GM23338 (cell line): ENCODE measurements around the gene KCNF1. TPM values are rescaled to one million over a fixed set of nuclear protein-coding genes. Genes with fewer than 3 reads are reported as not detected.

Experiments
- ATAC-seq: fragments of 200-7000 bp; cut with Tn5 transposase; 3 replicates; pipeline ENCODE4 v1.9.1; 2020
- DNase-seq: peaks from one replicate; pipeline ENCODE4 v3.0.0-alpha.2; 2015; ENCODE audit warnings: low spot score
- H2AFZ ChIP-seq: fragments of 200-600 bp; sonication (generic); 2 replicates; pipeline ENCODE4 v1.8.0; 2016; ENCODE audit warnings: antibody characterized with exemption, mild to moderate bottlenecking, moderate library complexity
- H3F3A ChIP-seq: fragments of 200-600 bp; sonication (generic); replicated peaks from 2 replicates; pipeline ENCODE4 v1.8.0; 2017; ENCODE audit warnings: antibody characterized with exemption, mixed run types, low read depth
- H3K27ac ChIP-seq: fragments of 200-600 bp; sonication (generic); 2 replicates; pipeline ENCODE4 v1.6.1; 2016; ENCODE audit warnings: low read depth
- H3K27me3 ChIP-seq: fragments of 200-600 bp; sonication (generic); 2 replicates; pipeline ENCODE4 v1.8.0; 2016; ENCODE audit warnings: mild to moderate bottlenecking, mixed run types, moderate library complexity; ENCODE audit not compliant: insufficient read depth
- H3K36me3 ChIP-seq: fragments of 200-600 bp; sonication (generic); 2 replicates; pipeline ENCODE4 v1.8.0; 2016; ENCODE audit warnings: mild to moderate bottlenecking; ENCODE audit not compliant: insufficient read depth
- H3K4me1 ChIP-seq: fragments of 200-600 bp; sonication (generic); 2 replicates; pipeline ENCODE4 v1.8.0; 2016; ENCODE audit warnings: mild to moderate bottlenecking, moderate library complexity; ENCODE audit not compliant: insufficient read depth
- H3K4me2 ChIP-seq: fragments of 200-600 bp; sonication (generic); 2 replicates; pipeline ENCODE4 v1.7.1; 2017; ENCODE audit warnings: mixed run types
- H3K4me3 ChIP-seq: fragments of 200-600 bp; sonication (generic); 2 replicates; pipeline ENCODE4 v1.6.1; 2016; ENCODE audit warnings: mixed run types
- H3K79me2 ChIP-seq: fragments of 200-600 bp; sonication (generic); replicated peaks from 2 replicates; pipeline ENCODE4 v1.8.0; 2017; ENCODE audit warnings: mild to moderate bottlenecking; ENCODE audit not compliant: insufficient read depth
- H3K9me2 ChIP-seq: fragments of 200-600 bp; sonication (generic); 2 replicates; pipeline ENCODE4 v1.8.0; 2017; ENCODE audit not compliant: insufficient read depth
- H4K20me1 ChIP-seq: fragments of 200-600 bp; sonication (generic); replicated peaks from 2 replicates; pipeline ENCODE4 v1.8.0; 2017; ENCODE audit warnings: mild to moderate bottlenecking; ENCODE audit not compliant: insufficient read depth
- H3K27ac Mint-ChIP-seq: 2 replicates; pipeline ENCODE4 v1.8.0; 2020; ENCODE audit warnings: inconsistent platforms, mild to moderate bottlenecking, moderate library complexity, mixed read lengths
- H3K27me3 Mint-ChIP-seq: 3 replicates; pipeline ENCODE4 v1.8.0; 2022; ENCODE audit warnings: low read depth, mild to moderate bottlenecking, moderate library complexity, mixed read lengths, inconsistent platforms; ENCODE audit not compliant: insufficient read depth, poor library complexity
- H3K36me3 Mint-ChIP-seq: 3 replicates; pipeline ENCODE4 v1.8.0; 2021; ENCODE audit warnings: low read depth, mild to moderate bottlenecking, inconsistent platforms, moderate library complexity, mixed read lengths
- H3K4me1 Mint-ChIP-seq: 3 replicates; pipeline ENCODE4 v1.8.0; 2020; ENCODE audit warnings: mild to moderate bottlenecking, inconsistent platforms, mixed read lengths
- H3K4me3 Mint-ChIP-seq: 3 replicates; pipeline ENCODE4 v1.8.0; 2021; ENCODE audit warnings: moderate library complexity, mild to moderate bottlenecking, inconsistent platforms, mixed read lengths
- H3K9me3 Mint-ChIP-seq: 3 replicates; pipeline ENCODE4 v1.8.0; 2020; ENCODE audit warnings: moderate library complexity, mild to moderate bottlenecking, inconsistent platforms, mixed read lengths
- EZH2phosphoT487 ChIP-seq: fragments of 200-600 bp; sonication (generic); IDR thresholded peaks from one replicate; pipeline ENCODE4 v1.8.1; 2018; ENCODE audit warnings: antibody characterized with exemption; ENCODE audit not compliant: unreplicated experiment
- JUNB ChIP-seq: IDR thresholded peaks from one replicate; pipeline ENCODE4 v1.6.1; 2016; ENCODE audit warnings: antibody characterized with exemption; ENCODE audit not compliant: unreplicated experiment
- NANOG ChIP-seq: IDR thresholded peaks from 2 replicates; pipeline ENCODE4 v1.6.1; 2016; ENCODE audit warnings: antibody characterized with exemption, borderline replicate concordance
- POLR2AphosphoS5 ChIP-seq: IDR thresholded peaks from 2 replicates; pipeline ENCODE4 v1.6.1; 2016; ENCODE audit warnings: antibody characterized with exemption, low read depth
- ZNF114 ChIP-seq: fragments of 250-450 bp; sonication (Bioruptor Pico); IDR thresholded peaks from 2 replicates; pipeline ENCODE4 v1.5.0; 2020; ENCODE audit warnings: mild to moderate bottlenecking, moderate library complexity
- polyA plus RNA-seq: library from polyadenylated mRNA; unstranded; fragments of >200 nt; fragmentation: Nextera tagmentation; extraction: Ambion mirVana; gene quantifications from 2 replicates; pipeline ENCODE4 v1.2.1, GENCODE V29; 2016
- total RNA-seq: library from RNA; depleted of rRNA; stranded (reverse); fragments of >200 nt; shearing (Covaris generic); gene quantifications from 2 replicates; pipeline ENCODE4 v1.2.3, GENCODE V29; 2014
- TF ChIP-seq, protein P1 (sequence below), 2 experiments: fragments of 200-600 bp in 1 of 2; sonication (generic) in 1 of 2; conservative IDR thresholded peaks; 2 replicates each; pipeline versions ENCODE4 v1.5.1 to v1.6.1; 2016 to 2017; ENCODE audit warnings: antibody characterized with exemption in 2 of 2, low read depth in 2 of 2, mild to moderate bottlenecking in 2 of 2, moderate library complexity in 1 of 2
- TF ChIP-seq, protein P2 (sequence below): IDR thresholded peaks from 2 replicates; pipeline ENCODE4 v1.6.1; 2016; ENCODE audit warnings: antibody characterized with exemption

Gene KCNF1
- total and polyA plus RNA-seq, 2 experiments from 2014 or later = 0.11 to 1.5 TPM

DNA sequence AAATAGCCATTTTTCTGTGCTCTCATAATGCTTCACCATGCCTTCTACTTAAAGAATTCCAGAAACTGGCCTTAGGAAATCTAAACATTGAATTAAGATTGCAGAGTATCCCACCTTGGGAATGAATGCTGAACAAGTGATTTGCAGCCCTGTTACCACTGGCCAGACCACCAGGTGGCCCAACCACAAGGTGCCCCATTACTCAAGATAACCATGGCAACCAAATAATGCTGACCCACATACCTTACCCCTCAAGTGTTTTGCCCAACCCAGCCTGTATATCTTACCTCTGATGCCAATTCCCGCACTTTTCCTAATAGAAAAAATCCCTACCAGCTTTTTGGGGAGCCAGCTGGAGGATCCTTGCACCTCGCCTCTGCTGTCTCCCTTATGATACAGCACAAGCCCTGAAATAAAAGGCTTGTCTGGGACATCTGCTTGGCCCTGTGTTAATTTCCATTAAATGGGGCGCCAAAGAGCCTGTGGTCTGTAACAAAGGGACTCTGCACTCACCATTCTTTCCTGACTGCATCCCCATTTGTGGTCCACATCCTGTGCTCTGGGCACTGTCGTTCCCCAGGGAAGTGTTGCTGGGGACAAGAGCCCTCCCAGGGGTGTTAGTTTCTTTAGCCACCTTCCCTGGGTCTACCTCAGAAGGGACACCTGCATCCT is 17.3 kb upstream of the KCNF1 start:
- DNase-seq = peak; percentile 71
- H3K4me1 ChIP-seq = peaks cover 4% of the 10 kb centered on the region; the same call in 1 of the 2 replicates
- H3K27me3 Mint-ChIP-seq = no peaks in the 10 kb centered on the region
- no peaks in the 10 kb centered on the region; the same call in 2 of the 3 replicates for H3K9me3 Mint-ChIP-seq
- H2AFZ ChIP-seq = peak overlapping the region; percentile 83; the same call in 1 of the 2 replicates
- no peaks in the 10 kb centered on the region; the same call in 2 of the 3 replicates for H3K36me3 Mint-ChIP-seq
- H3K4me3 Mint-ChIP-seq = no peak overlapping the region
- no peaks in the 10 kb centered on the region for H4K20me1 ChIP-seq
- no peaks in the 10 kb centered on the region for H3K79me2 ChIP-seq
- no peak overlapping the region for H3K27ac ChIP-seq
- H3K4me1 Mint-ChIP-seq = peaks cover 11% of the 10 kb centered on the region
- no peak overlapping the region for H3K4me3 ChIP-seq
- ATAC-seq = peak; percentile 87
- no peaks in the 10 kb centered on the region for H3K9me2 ChIP-seq
- H3K4me2 ChIP-seq = no peak overlapping the region
- no peak overlapping the region for H3K27ac Mint-ChIP-seq
- no peaks in the 10 kb centered on the region for H3K27me3 ChIP-seq
- H3K36me3 ChIP-seq = no peaks in the 10 kb centered on the region
- H3F3A ChIP-seq = no peaks in the 10 kb centered on the region
- TF ChIP-seq JUNB (no peak), POLR2AphosphoS5 (no peak), ZNF114 (CRISPR knock-in tag) (no peak), EZH2phosphoT487 (no peak), NANOG (no peak)
- TF ChIP-seq, protein P1, sequence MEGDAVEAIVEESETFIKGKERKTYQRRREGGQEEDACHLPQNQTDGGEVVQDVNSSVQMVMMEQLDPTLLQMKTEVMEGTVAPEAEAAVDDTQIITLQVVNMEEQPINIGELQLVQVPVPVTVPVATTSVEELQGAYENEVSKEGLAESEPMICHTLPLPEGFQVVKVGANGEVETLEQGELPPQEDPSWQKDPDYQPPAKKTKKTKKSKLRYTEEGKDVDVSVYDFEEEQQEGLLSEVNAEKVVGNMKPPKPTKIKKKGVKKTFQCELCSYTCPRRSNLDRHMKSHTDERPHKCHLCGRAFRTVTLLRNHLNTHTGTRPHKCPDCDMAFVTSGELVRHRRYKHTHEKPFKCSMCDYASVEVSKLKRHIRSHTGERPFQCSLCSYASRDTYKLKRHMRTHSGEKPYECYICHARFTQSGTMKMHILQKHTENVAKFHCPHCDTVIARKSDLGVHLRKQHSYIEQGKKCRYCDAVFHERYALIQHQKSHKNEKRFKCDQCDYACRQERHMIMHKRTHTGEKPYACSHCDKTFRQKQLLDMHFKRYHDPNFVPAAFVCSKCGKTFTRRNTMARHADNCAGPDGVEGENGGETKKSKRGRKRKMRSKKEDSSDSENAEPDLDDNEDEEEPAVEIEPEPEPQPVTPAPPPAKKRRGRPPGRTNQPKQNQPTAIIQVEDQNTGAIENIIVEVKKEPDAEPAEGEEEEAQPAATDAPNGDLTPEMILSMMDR (conservative IDR thresholded peaks at IDR 0.05; ENCODE audit: low read depth in 2 of 2) = peak; percentile 46 to 48
- TF ChIP-seq, protein P2, sequence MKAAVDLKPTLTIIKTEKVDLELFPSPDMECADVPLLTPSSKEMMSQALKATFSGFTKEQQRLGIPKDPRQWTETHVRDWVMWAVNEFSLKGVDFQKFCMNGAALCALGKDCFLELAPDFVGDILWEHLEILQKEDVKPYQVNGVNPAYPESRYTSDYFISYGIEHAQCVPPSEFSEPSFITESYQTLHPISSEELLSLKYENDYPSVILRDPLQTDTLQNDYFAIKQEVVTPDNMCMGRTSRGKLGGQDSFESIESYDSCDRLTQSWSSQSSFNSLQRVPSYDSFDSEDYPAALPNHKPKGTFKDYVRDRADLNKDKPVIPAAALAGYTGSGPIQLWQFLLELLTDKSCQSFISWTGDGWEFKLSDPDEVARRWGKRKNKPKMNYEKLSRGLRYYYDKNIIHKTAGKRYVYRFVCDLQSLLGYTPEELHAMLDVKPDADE = no peak

DNA sequence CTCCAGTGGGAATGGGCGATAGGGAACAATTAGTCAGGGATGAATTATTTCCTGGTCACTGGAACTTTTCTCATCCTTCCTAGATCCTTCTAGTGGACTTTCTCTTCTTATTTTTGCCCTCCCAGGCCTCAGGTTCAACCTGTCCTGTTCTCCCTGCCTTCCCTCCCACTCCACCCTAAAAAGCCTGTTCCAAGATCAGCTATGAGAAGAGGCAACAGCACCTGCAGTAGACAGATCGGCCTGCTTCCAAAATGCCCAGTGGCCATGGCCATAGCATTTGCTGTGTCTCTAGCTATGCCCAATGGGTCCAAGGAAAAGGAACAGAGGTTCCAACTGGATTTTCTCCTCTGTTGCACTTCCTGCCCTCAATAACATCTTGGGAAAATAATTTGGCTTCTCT is 16.5 kb upstream of the KCNF1 start:
- Histone ChIP-seq H3K4me1 (peaks cover 4% of the 10 kb centered on the region; the same call in 1 of the 2 replicates), H3K4me3 (no peak overlapping the region), H3K9me2 (no peaks in the 10 kb centered on the region), H3K79me2 (no peaks in the 10 kb centered on the region), H3K27ac (no peak overlapping the region), H4K20me1 (no peaks in the 10 kb centered on the region), H2AFZ (no peak overlapping the region), H3K27me3 (no peaks in the 10 kb centered on the region), H3F3A (no peaks in the 10 kb centered on the region), H3K4me2 (no peak overlapping the region), H3K36me3 (no peaks in the 10 kb centered on the region)
- H3K27ac Mint-ChIP-seq = no peak overlapping the region
- H3K4me3 Mint-ChIP-seq = no peak overlapping the region
- TF ChIP-seq NANOG = no peak
- no peak for ATAC-seq
- no peak for DNase-seq
- H3K36me3 Mint-ChIP-seq = no peaks in the 10 kb centered on the region; the same call in 2 of the 3 replicates
- no peaks in the 10 kb centered on the region for H3K27me3 Mint-ChIP-seq
- H3K4me1 Mint-ChIP-seq = peaks cover 11% of the 10 kb centered on the region
- H3K9me3 Mint-ChIP-seq = no peaks in the 10 kb centered on the region; the same call in 2 of the 3 replicates
